ENCODE results near the gene ZNF333. TPM values are rescaled to one million over a fixed set of nuclear protein-coding genes. Genes with fewer than 3 reads are reported as not detected.
"Not testable (repeated sequence)": the region's sequence is repeated elsewhere in the genome, so short reads cannot be mapped to it uniquely, and the experiment has no call there.

The ZNF333 gene
- total RNA-seq, 1 donor from 2014 or later = 17.5 TPM

DNA sequence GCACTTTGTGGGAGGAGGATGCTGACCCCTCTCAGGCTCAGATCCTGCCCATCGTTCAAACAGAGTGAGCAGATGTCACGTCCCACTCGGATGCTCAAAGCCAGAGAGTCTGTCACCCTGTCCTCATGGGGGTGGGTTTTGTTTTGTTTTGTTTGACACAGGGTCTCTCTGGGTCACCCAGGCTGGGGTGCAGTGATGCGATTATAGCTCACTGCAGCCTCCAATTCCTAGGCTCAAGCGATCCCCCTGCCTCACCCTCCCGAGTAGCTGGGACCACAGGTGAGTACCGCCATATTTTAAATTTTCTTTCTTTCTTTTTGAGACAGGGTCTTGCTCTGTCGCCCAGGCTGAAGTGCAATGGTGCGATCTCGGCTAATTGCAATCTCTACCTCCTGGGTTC lies 84.5 kb downstream of the ZNF333 start:
- Mint-ChIP-seq H3K4me1 (ENCODE audit: unreplicated experiment) (peaks cover 9% of the 10 kb centered on the region), H3K4me3 (ENCODE audit: unreplicated experiment) (no peak overlapping the region), H3K27me3 (ENCODE audit: unreplicated experiment) (peaks cover 7% of the 10 kb centered on the region), H3K9me3 (ENCODE audit: unreplicated experiment) (no peaks in the 10 kb centered on the region), H3K27ac (ENCODE audit: unreplicated experiment) (no peak overlapping the region), H3K36me3 (ENCODE audit: low read depth, unreplicated experiment) (no peaks in the 10 kb centered on the region)
- TF ChIP-seq, protein P1, sequence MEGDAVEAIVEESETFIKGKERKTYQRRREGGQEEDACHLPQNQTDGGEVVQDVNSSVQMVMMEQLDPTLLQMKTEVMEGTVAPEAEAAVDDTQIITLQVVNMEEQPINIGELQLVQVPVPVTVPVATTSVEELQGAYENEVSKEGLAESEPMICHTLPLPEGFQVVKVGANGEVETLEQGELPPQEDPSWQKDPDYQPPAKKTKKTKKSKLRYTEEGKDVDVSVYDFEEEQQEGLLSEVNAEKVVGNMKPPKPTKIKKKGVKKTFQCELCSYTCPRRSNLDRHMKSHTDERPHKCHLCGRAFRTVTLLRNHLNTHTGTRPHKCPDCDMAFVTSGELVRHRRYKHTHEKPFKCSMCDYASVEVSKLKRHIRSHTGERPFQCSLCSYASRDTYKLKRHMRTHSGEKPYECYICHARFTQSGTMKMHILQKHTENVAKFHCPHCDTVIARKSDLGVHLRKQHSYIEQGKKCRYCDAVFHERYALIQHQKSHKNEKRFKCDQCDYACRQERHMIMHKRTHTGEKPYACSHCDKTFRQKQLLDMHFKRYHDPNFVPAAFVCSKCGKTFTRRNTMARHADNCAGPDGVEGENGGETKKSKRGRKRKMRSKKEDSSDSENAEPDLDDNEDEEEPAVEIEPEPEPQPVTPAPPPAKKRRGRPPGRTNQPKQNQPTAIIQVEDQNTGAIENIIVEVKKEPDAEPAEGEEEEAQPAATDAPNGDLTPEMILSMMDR (IDR thresholded peaks at IDR 0.05; ENCODE audit: unreplicated experiment) = no peak
- DNase-seq (ENCODE audit: low spot score) = no peak

DNA sequence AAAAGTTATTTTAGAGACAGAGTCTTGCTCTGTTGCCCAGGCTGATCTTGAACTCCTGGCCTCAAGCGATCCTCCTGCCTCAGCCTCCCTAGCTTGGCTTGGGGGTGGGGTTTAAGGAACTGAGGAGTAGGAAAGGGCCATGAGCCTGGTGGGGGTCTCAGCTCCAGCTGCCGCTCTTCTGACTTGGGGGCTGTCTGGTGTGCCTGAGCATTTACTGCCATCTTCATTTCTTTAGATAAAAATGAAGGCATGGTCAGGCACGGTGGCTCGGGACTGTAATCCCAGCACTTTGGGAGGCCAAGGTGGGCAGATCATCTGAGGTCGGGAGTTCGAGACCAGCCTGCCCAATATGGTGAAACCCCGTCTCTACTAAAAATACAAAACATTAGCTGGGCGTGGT lies 85.5 kb downstream of the ZNF333 start:
- H3K4me3 Mint-ChIP-seq (ENCODE audit: unreplicated experiment); H3K27me3 Mint-ChIP-seq (ENCODE audit: unreplicated experiment): not testable (repeated sequence)

DNA sequence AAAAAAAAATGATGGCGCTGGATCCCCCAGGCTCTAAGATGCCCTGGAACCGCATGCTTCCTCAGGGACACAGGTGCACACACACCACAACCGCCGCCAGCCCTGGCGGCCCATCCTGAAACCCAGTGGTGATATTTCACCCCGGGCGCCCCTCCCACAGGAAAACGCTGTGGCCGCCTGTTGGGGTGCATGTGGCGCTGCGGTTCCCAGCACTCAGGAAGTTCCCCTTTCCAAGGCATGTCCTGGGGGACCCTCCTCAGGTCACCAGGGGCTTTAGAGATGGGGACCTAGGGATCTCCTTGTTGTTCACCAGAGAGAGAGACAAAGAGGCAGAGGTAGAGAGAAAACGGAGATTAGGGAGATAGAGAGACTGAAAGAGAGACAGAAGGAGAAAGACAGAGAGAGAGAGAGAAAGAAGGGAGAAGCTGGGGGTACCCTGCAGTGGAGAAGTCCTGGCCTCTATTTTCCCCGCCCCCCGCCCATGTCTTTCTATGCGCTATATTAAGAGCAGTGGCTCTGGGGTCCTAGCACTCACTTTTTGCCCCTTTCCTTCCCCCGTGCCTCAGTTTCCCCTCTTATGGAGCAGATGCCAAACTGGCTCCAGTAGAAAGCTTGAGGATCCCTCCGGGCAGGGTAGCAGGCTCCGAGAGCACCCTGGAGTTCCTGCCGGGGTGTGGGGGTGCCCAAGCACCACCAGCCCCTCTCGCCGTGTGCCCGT lies 86.2 kb downstream of the ZNF333 start:
- H3K27ac Mint-ChIP-seq (ENCODE audit: unreplicated experiment) = no peak overlapping the region
- H3K36me3 Mint-ChIP-seq (ENCODE audit: low read depth, unreplicated experiment) = no peaks in the 10 kb centered on the region
- no peaks in the 10 kb centered on the region for H3K9me3 Mint-ChIP-seq (ENCODE audit: unreplicated experiment)
- peaks cover 7% of the 10 kb centered on the region for H3K27me3 Mint-ChIP-seq (ENCODE audit: unreplicated experiment)
- H3K4me1 Mint-ChIP-seq (ENCODE audit: unreplicated experiment) = peaks cover 10% of the 10 kb centered on the region
- TF ChIP-seq, protein P1 (IDR thresholded peaks at IDR 0.05; ENCODE audit: unreplicated experiment) = no peak
- no peak overlapping the region for H3K4me3 Mint-ChIP-seq (ENCODE audit: unreplicated experiment)
- no peak for DNase-seq (ENCODE audit: low spot score)

More for the DNA sequence above, 85.5 kb downstream of the ZNF333 start:
- H3K9me3 Mint-ChIP-seq (ENCODE audit: unreplicated experiment); H3K36me3 Mint-ChIP-seq (ENCODE audit: low read depth, unreplicated experiment); H3K27ac Mint-ChIP-seq (ENCODE audit: unreplicated experiment); DNase-seq (ENCODE audit: low spot score): not testable (repeated sequence)
- H3K4me1 Mint-ChIP-seq (ENCODE audit: unreplicated experiment) = peaks cover 10% of the 10 kb centered on the region

DNA sequence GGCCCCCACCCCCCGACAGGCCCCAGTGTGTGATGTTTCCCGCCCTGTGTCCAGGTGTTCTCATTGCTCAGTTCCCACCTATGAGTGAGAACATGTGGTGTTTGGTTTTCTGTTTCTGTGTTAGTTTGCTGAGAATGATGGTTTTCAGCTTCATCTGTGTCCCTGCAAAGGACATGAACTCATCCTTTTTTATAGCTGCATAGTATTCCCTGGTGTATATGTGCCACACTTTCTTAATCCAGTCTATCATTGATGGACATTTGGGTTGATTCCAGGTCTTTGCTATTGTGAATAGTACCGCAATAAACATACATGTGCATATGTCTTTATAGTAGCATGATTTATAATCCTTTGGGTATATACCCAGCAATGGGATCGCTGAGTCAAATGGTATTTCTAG lies 87.8 kb downstream of the ZNF333 start:
- Mint-ChIP-seq H3K4me3 (ENCODE audit: unreplicated experiment) (peak overlapping the region; percentile 62), H3K4me1 (ENCODE audit: unreplicated experiment) (peaks cover 10% of the 10 kb centered on the region)
- not testable (repeated sequence) for H3K36me3 Mint-ChIP-seq (ENCODE audit: low read depth, unreplicated experiment); H3K27ac Mint-ChIP-seq (ENCODE audit: unreplicated experiment); DNase-seq (ENCODE audit: low spot score); H3K9me3 Mint-ChIP-seq (ENCODE audit: unreplicated experiment); H3K27me3 Mint-ChIP-seq (ENCODE audit: unreplicated experiment)

DNA sequence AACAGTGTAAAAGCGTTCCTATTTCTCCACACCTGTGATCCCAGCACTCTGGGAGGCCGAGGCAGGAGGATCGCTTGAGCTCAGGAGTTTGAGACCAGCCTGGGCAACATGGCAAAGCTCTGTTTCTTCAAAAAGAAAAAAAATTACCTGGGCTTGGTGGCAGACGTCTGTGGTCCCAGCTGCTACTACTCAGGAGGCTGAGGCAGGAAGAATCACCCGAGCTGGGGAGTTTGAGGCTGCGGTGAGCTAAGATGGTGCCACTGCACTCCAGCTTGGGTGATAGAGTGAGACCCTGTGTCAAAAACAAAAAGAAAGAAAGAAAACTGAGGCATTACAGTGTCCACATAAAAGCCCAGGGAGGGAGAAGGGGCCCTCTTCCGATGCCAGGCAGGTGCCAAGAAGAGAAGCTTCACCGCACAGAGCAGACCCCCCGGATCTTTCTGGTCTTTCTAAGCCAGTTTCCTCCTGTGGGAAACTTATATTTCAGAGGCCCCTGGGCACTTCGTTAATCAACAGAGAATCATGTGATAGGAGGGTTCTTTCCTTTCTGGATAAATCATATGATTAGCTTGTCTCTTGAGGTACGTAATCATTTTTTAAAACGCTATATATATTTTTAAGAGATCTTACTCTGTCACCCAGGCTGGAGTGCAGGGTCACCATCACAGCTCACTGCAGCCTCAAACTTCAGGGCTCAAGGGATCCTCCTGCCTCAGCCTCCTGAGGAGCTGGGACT lies 88.4 kb downstream of the ZNF333 start, which contains the start of gene ADGRE2:
TSS of gene ADGRE2 (minus strand) at position 451 of the 736 bp plus-strand sequence. CDS start 1,804 bp downstream, outside the sequence.
- H3K27ac Mint-ChIP-seq (ENCODE audit: unreplicated experiment) = not testable (repeated sequence)

DNA sequence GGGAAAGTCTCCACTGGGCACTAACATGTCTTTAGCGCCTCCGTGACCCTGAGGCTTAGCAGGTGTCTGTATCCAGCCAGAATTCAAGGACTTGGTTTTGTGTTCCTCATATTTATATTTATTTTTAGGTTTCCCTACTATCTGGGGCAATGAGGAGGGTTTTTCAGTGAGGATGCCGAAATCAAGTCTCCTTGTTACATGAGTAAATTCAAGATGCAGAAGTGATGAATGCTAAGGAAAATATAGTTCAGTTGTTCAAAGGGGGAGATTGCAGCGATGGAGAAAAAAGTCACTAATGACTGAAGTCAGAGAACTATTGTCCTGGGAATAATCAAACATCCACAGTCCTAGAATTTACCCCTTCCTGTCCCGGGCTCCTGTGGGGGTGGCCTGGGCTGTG lies 89.3 kb downstream of the ZNF333 start:
- Mint-ChIP-seq H3K9me3 (ENCODE audit: unreplicated experiment) (no peaks in the 10 kb centered on the region), H3K36me3 (ENCODE audit: low read depth, unreplicated experiment) (no peaks in the 10 kb centered on the region), H3K27me3 (ENCODE audit: unreplicated experiment) (peaks cover 7% of the 10 kb centered on the region), H3K4me3 (ENCODE audit: unreplicated experiment) (no peak overlapping the region), H3K4me1 (ENCODE audit: unreplicated experiment) (peaks cover 10% of the 10 kb centered on the region), H3K27ac (ENCODE audit: unreplicated experiment) (no peak overlapping the region)
- no peak for DNase-seq (ENCODE audit: low spot score)
- TF ChIP-seq, protein P1 (IDR thresholded peaks at IDR 0.05; ENCODE audit: unreplicated experiment) = no peak

More for the DNA sequence above, 88.4 kb downstream of the ZNF333 start, which contains the start of gene ADGRE2:
- Mint-ChIP-seq H3K4me3 (ENCODE audit: unreplicated experiment) (peak within 1 kb of the TSS; percentile 62), H3K4me1 (ENCODE audit: unreplicated experiment) (peaks cover 10% of the 10 kb centered on the region)
- not testable (repeated sequence) for H3K36me3 Mint-ChIP-seq (ENCODE audit: low read depth, unreplicated experiment); DNase-seq (ENCODE audit: low spot score); H3K9me3 Mint-ChIP-seq (ENCODE audit: unreplicated experiment); H3K27me3 Mint-ChIP-seq (ENCODE audit: unreplicated experiment)

DNA sequence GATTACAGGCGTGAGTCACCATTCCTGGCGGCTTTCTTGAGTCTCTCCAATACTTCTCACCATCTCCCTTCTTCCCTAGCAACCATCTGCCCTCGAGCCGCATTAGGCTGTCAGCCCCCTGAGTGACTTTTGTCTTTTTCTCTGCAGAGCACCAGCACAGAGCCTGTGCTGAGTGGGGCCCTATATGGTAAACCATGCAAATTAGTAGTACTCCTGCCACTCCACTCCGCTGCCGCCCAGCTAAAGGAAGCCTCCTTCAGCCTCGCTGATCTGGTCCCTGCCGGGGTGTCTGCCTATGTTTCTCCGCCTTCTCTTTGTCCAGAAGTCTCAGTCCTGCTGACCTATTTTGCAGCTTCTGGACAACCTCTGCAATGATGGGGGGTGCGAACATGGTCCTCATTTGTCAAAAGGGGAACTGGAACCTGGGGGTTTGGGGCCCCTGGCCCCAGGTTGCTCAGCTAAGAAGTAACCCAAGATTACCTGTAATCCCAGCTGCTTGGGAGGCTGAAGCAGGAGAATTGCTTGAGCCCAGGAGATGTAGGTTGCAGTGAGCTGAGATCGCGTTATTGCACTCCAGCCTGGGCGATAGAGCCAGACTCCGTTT lies 90.9 kb downstream of the ZNF333 start:
- H3K4me3 Mint-ChIP-seq (ENCODE audit: unreplicated experiment); DNase-seq (ENCODE audit: low spot score); H3K27ac Mint-ChIP-seq (ENCODE audit: unreplicated experiment); H3K27me3 Mint-ChIP-seq (ENCODE audit: unreplicated experiment); H3K9me3 Mint-ChIP-seq (ENCODE audit: unreplicated experiment); H3K36me3 Mint-ChIP-seq (ENCODE audit: low read depth, unreplicated experiment): not testable (repeated sequence)
- peaks cover 14% of the 10 kb centered on the region for H3K4me1 Mint-ChIP-seq (ENCODE audit: unreplicated experiment)

DNA sequence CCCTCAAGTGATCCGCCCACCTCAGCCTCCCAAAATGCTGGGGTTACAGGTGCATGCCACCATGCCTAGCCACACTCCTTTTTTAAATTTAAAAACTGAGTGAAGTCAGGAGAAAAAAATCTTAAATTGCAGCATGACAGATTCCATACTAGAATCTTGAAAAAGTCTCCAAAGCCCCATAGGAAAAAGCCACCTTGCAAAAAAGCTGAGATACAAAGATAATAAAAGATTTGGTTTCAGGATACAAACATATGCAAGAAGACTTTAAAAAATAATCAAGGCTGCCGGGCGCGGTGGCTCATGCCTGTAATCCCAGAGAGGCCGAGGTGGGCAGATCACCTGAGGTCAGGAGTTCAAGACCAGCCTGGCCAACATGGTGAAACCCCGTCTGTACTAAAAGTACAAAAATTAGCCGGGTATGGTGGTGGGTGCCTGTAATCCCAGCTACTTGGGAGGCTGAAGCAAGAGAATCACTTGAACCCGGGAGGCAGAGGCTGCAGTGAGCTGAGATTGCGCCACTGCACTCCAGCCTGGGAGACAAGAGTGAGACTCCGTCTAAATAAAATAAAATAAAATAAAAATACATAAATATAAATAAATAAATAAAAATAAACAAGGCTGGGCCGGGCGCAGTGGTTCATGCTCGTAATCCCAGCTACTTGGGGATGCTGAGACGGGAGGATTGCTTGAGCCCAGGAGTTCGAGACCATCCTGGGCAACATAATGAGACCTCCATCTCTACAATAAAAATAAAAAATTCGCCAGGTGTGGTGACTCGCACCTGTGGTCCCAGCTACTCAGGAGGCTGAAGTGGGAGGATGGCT lies 92.1 kb downstream of the ZNF333 start:
- H3K27me3 Mint-ChIP-seq (ENCODE audit: unreplicated experiment); H3K27ac Mint-ChIP-seq (ENCODE audit: unreplicated experiment); H3K36me3 Mint-ChIP-seq (ENCODE audit: low read depth, unreplicated experiment); H3K9me3 Mint-ChIP-seq (ENCODE audit: unreplicated experiment); DNase-seq (ENCODE audit: low spot score); H3K4me3 Mint-ChIP-seq (ENCODE audit: unreplicated experiment): not testable (repeated sequence)
- H3K4me1 Mint-ChIP-seq (ENCODE audit: unreplicated experiment) = peaks cover 10% of the 10 kb centered on the region
